ENCODE results near the gene POLR1H.
"Not testable (repeated sequence)": the region's sequence is repeated elsewhere in the genome, so short reads cannot be mapped to it uniquely, and the experiment has no call there.

POLR1H gene

GRCh38 chr6:30061092-30061857 is at the start of gene POLR1H:
Gene POLR1H, plus strand, starts transcription at chr6:30061265. Its CDS starts 260 bp downstream, at chr6:30061525.
- intact Hi-C loops (cut with DNase I): no loop called here

GRCh38 chr6:30013291-30013922 is 47.7 kb upstream of the POLR1H start:
- peak in 10 of 42 donors; percentile 10 to 79 (median 42) for DNase-seq
- intact Hi-C loops (cut with DNase I): loop anchor here (2.0 kb wide), 1 partner anchor 165 kb away; no protein-coding TSS in a partner anchor

More at GRCh38 chr6:30061092-30061857, at the start of gene POLR1H:
- peak; percentile 85 to 98 (median 94) for DNase-seq

GRCh38 chr6:30019819-30020218 is 41.2 kb upstream of the POLR1H start:
- intact Hi-C loops (cut with DNase I): no loop called here

GRCh38 chr6:30020626-30021025 is 40.4 kb upstream of the POLR1H start:
- no peak for DNase-seq
- intact Hi-C loops (cut with DNase I): no loop called here

More at GRCh38 chr6:30019819-30020218, 41.2 kb upstream of the POLR1H start:
- DNase-seq: no peak

GRCh38 chr6:30022189-30022588 is 38.9 kb upstream of the POLR1H start:
- no peak for DNase-seq
- intact Hi-C loops (cut with DNase I): no loop called here

GRCh38 chr6:30022712-30023111 is 38.4 kb upstream of the POLR1H start:
- intact Hi-C loops (cut with DNase I); DNase-seq: not testable (repeated sequence)

- intact Hi-C loops (cut with DNase I): no loop called here
- DNase-seq: no peak
Observed at GRCh38 chr6:30025186-30025585, 35.9 kb upstream of the POLR1H start.

- DNase-seq: no peak
- intact Hi-C loops (cut with DNase I): no loop called here
Observed at GRCh38 chr6:30029588-30029987, 31.5 kb upstream of the POLR1H start.

GRCh38 chr6:30031381-30031780 is 29.7 kb upstream of the POLR1H start:
- DNase-seq: no peak
- intact Hi-C loops (cut with DNase I): no loop called here

GRCh38 chr6:30033440-30033839 is 27.6 kb upstream of the POLR1H start:
- DNase-seq; intact Hi-C loops (cut with DNase I): not testable (repeated sequence)

GRCh38 chr6:30035784-30036183 is 25.3 kb upstream of the POLR1H start:
- intact Hi-C loops (cut with DNase I): no loop called here
- no peak for DNase-seq

GRCh38 chr6:30037182-30037788 is 23.8 kb upstream of the POLR1H start:
- intact Hi-C loops (cut with DNase I): no loop called here
- no peak for DNase-seq

GRCh38 chr6:30041221-30041620 is 19.8 kb upstream of the POLR1H start:
- intact Hi-C loops (cut with DNase I): no loop called here
- DNase-seq: no peak

- DNase-seq: no peak
Observed at GRCh38 chr6:30041821-30042220, 19.2 kb upstream of the POLR1H start.

GRCh38 chr6:30042476-30042875 is 18.6 kb upstream of the POLR1H start:
- DNase-seq: peak in 2 of 42 donors; percentile 37 to 40

More at GRCh38 chr6:30041821-30042220, 19.2 kb upstream of the POLR1H start:
- intact Hi-C loops (cut with DNase I): no loop called here

GRCh38 chr6:30042914-30043313 is 18.2 kb upstream of the POLR1H start:
- intact Hi-C loops (cut with DNase I): no loop called here
- no peak for DNase-seq

More at GRCh38 chr6:30042476-30042875, 18.6 kb upstream of the POLR1H start:
- intact Hi-C loops (cut with DNase I): no loop called here

GRCh38 chr6:30043744-30044143 is 17.3 kb upstream of the POLR1H start:
- intact Hi-C loops (cut with DNase I): no loop called here
- no peak for DNase-seq

GRCh38 chr6:30044630-30045029 is 16.4 kb upstream of the POLR1H start:
- DNase-seq: no peak
- intact Hi-C loops (cut with DNase I): no loop called here

GRCh38 chr6:30047220-30047619 is 13.8 kb upstream of the POLR1H start:
- DNase-seq: no peak
- intact Hi-C loops (cut with DNase I): no loop called here

GRCh38 chr6:30053682-30054081 is 7.4 kb upstream of the POLR1H start:
- intact Hi-C loops (cut with DNase I): no loop called here
- DNase-seq: no peak
